Activated B cell treated with CpG ODN at 0.5 μM for 24 hours (primary cell): Measurements from ENCODE around the gene SRPRB. TPM values are rescaled to one million over a fixed set of nuclear protein-coding genes. Genes with fewer than 3 reads are reported as not detected.

ENCODE experiments used
- ATAC-seq: fragments of 200-7000 bp; cut with Tn5 transposase; one replicate; pipeline ENCODE4 v1.10.0; 2021; ENCODE audit warnings: low read depth, mild to moderate bottlenecking, moderate library complexity
- CTCF ChIA-PET: fragments of 350-600 bp; sonication (Branson Sonifier 250); formaldehyde crosslinking; loops from one replicate; lab custom pipeline; 2021; ENCODE audit warnings: antibody characterized with exemption; lab: Charles Lee
- POLR2A ChIA-PET: fragments of 350-600 bp; sonication (Branson Sonifier 250); formaldehyde crosslinking; loops from one replicate; lab custom pipeline; 2021; ENCODE audit warnings: antibody characterized with exemption; lab: Charles Lee
- DNase-seq: peaks from one replicate; pipeline ENCODE4 v3.0.0; 2022
- H3K27ac Mint-ChIP-seq: one replicate; pipeline ENCODE4 v1.8.0; 2020; ENCODE audit warnings: mixed read lengths
- H3K27me3 Mint-ChIP-seq: one replicate; pipeline ENCODE4 v1.8.0; 2021; ENCODE audit warnings: mixed read lengths
- H3K36me3 Mint-ChIP-seq: one replicate; pipeline ENCODE4 v1.8.0; 2021; ENCODE audit warnings: low read depth, mixed read lengths
- H3K4me1 Mint-ChIP-seq: one replicate; pipeline ENCODE4 v1.8.0; 2021; ENCODE audit warnings: mixed read lengths
- H3K4me3 Mint-ChIP-seq: one replicate; pipeline ENCODE4 v1.8.0; 2020; ENCODE audit warnings: mild to moderate bottlenecking, mixed read lengths
- H3K9me3 Mint-ChIP-seq: one replicate; pipeline ENCODE4 v1.8.0; 2020; ENCODE audit warnings: mixed read lengths
- intact Hi-C: fragments of 100-400 bp; cut with micrococcal nuclease; formaldehyde crosslinking; loops from one replicate; pipeline ENCODE4 v1.15.1; 2024
- total RNA-seq: library from RNA; stranded (reverse); gene quantifications from 2 replicates; pipeline ENCODE4 v1.2.3, GENCODE V29; 2022
- TF ChIP-seq, protein P1 (sequence below): fragments of 200-600 bp; IDR thresholded peaks from one replicate; pipeline ENCODE4 v1.8.0; 2022; ENCODE audit warnings: antibody characterized with exemption, mild to moderate bottlenecking

The SRPRB gene
- total RNA-seq, 1 donor from 2014 or later: 36.5 TPM

DNA sequence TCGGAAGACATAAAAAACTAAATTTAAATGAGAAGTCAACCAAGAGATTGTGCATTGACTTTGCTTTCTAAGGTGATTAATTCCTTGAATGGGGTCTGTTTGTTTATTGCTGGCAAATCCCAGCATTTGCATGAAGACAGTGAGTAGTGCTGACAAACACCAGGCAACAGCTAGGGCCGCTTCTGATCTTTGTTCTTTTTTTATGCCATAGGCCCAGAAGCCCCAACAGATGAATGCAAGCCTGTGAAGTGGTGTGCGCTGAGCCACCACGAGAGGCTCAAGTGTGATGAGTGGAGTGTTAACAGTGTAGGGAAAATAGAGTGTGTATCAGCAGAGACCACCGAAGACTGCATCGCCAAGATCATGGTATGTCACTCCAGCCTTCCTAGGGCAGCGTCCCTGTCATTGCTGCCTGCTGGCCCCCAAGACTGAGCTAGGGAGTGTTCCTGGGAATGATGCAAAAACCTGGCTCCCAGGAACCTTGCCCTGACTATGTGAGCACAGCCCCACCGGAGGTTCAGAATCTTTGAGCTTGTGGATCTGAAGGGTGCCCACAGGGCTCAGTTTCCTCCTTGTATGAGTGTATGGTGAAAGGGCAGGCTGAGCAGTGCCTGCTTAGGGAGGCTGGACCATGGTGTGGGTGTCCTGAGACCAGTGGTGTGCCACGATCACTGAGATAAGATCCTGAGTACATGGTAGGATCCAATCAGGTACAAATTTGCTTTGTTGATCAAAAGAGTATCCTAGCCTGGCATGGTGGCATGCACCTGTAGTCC is 46.5 kb upstream of the SRPRB start:
- H3K27ac Mint-ChIP-seq: no peak overlapping the region
- H3K36me3 Mint-ChIP-seq: no peaks in the 10 kb centered on the region
- intact Hi-C loops: no loop called here
- no peak overlapping the region for H3K4me3 Mint-ChIP-seq
- H3K9me3 Mint-ChIP-seq: no peaks in the 10 kb centered on the region
- CTCF ChIA-PET: no interaction called here
- TF ChIP-seq, protein P1, sequence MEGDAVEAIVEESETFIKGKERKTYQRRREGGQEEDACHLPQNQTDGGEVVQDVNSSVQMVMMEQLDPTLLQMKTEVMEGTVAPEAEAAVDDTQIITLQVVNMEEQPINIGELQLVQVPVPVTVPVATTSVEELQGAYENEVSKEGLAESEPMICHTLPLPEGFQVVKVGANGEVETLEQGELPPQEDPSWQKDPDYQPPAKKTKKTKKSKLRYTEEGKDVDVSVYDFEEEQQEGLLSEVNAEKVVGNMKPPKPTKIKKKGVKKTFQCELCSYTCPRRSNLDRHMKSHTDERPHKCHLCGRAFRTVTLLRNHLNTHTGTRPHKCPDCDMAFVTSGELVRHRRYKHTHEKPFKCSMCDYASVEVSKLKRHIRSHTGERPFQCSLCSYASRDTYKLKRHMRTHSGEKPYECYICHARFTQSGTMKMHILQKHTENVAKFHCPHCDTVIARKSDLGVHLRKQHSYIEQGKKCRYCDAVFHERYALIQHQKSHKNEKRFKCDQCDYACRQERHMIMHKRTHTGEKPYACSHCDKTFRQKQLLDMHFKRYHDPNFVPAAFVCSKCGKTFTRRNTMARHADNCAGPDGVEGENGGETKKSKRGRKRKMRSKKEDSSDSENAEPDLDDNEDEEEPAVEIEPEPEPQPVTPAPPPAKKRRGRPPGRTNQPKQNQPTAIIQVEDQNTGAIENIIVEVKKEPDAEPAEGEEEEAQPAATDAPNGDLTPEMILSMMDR: no peak
- H3K4me1 Mint-ChIP-seq: no peaks in the 10 kb centered on the region
- POLR2A ChIA-PET: no interaction called here
- H3K27me3 Mint-ChIP-seq: peaks cover 9% of the 10 kb centered on the region
- no peak for DNase-seq
- ATAC-seq: no peak

DNA sequence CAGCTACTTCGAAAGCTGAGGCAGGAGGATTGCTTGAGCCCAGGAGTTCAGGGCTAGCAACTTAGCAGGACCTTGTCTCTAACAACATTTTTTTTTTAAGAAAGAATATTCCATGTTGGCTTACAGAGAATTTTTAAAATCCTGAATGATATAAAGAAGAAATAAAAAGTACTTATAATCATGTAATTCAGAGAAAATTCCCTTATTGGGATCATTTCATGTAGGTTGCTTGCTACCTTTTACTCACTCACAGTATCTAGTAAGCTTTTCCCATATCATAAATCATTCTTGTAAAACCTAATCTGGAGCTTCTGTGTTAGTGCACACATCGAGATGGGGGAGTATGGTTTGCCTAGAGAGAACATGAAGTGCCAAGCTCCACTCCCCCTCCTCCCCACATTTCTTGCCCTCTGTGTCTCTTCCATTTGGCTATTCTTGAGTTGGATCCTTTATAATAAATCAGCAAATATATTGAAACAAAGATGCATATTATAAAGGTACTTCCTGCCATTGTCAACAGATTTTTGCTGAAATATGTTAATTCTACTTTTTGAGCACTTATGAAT is 45.8 kb upstream of the SRPRB start:
- ChIA-PET CTCF (no interaction called here), POLR2A (no interaction called here)
- DNase-seq: no peak
- Mint-ChIP-seq H3K27ac (no peak overlapping the region), H3K36me3 (no peaks in the 10 kb centered on the region), H3K27me3 (peaks cover 9% of the 10 kb centered on the region), H3K4me3 (no peak overlapping the region), H3K4me1 (no peaks in the 10 kb centered on the region), H3K9me3 (no peaks in the 10 kb centered on the region)
- TF ChIP-seq, protein P1: no peak
- intact Hi-C loops: no loop called here
- no peak for ATAC-seq

DNA sequence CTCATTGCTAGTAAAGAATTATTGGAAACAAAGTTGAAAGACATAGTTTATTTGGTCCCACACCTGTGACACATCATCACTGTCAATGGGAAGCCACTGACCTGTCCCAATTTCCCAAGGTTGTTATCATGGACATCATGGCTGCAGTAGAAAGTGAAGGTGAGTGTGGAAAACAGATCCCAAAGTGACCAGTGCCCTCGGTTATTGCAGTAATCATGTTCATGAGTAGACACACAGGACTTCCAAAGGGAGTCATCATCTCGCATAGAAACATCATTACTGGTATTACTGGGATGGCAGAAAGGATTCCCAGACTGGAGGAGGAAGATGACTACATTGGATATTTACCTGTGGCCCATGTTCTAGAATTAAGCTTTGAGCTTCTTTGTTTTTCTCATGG is 44.7 kb upstream of the SRPRB start:
- ChIA-PET POLR2A (no interaction called here), CTCF (interaction anchor here (0.6 kb wide), 1 partner anchor 58 kb away, joined by 3 read pairs; no protein-coding TSS in a partner anchor)
- DNase-seq (no peak), ATAC-seq (no peak)
- peaks cover 9% of the 10 kb centered on the region for H3K27me3 Mint-ChIP-seq
- H3K27ac Mint-ChIP-seq: no peak overlapping the region
- H3K4me3 Mint-ChIP-seq: no peak overlapping the region
- no peaks in the 10 kb centered on the region for H3K4me1 Mint-ChIP-seq
- H3K36me3 Mint-ChIP-seq: no peaks in the 10 kb centered on the region
- no peaks in the 10 kb centered on the region for H3K9me3 Mint-ChIP-seq
- intact Hi-C loops: no loop called here
- TF ChIP-seq, protein P1: no peak

DNA sequence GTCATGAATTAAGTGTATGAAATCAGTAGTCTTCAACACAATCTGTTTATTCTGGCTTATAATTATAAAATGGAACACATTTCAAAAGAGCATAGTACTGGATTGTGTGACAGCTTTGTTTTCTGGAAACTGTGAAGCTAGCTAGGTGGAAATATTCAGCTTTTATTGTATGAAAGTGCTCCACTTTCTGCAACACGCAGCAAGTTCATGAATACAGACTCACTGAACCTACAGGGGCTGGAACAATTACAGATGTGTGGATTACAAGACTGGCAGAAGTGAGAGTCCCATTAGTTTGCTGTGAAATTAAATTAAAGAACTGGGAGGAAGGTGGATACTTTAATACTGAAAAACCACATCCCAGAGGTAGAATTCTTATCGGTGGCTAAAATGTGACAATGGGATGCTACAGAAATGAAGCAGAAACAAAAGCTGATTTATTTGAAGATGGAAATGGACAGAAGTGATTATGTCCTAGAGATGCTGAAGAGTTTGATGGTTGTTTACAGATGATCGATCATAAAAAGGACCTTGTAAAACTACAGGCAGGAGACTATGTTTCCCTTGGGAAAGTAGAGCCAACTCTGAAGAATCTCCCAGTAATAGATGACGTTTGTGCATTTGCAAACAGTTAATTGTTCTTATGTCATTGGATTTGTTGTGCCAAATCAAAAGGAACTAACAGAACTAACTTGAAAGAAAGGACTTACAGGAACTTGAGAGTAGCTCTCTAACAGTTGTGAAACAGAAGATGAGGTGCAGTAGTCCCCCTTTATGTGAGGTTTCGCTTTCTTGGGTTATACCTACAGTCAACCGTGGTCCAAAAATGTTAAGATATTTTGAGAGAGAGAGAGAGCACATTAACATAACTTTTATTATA is 43.8 kb upstream of the SRPRB start:
- Mint-ChIP-seq H3K36me3 (no peaks in the 10 kb centered on the region), H3K4me3 (no peak overlapping the region), H3K27me3 (peaks cover 14% of the 10 kb centered on the region), H3K27ac (no peak overlapping the region), H3K9me3 (no peaks in the 10 kb centered on the region), H3K4me1 (no peaks in the 10 kb centered on the region)
- intact Hi-C loops: no loop called here
- no peak for DNase-seq
- CTCF ChIA-PET: interaction anchor here (0.6 kb wide), 1 partner anchor 59 kb away, joined by 3 read pairs; no protein-coding TSS in a partner anchor
- ATAC-seq: no peak
- TF ChIP-seq, protein P1: no peak
- POLR2A ChIA-PET: no interaction called here

DNA sequence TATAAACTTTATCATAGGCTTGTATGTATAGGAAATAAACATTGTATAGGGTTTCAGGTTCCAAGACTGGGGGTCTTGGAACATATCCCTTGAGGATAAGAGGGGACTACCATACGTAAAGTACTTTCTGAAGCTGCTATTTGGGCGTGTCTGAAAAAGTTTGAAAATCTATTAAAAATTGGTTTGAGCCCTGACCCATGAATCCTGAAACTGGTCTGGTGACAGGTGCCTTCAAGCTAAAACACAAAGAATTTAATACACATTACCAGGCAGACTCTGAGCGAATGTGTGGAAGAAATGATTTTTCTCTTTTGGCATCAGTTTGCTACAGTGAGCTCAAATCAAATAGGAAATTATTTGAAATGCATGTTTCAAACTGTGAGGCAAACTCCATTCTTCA is 43.1 kb upstream of the SRPRB start:
- H3K4me3 Mint-ChIP-seq: no peak overlapping the region
- H3K36me3 Mint-ChIP-seq: no peaks in the 10 kb centered on the region
- ATAC-seq: no peak
- TF ChIP-seq, protein P1: no peak
- H3K27ac Mint-ChIP-seq: no peak overlapping the region
- H3K27me3 Mint-ChIP-seq: peaks cover 14% of the 10 kb centered on the region
- POLR2A ChIA-PET: no interaction called here
- DNase-seq: no peak
- H3K9me3 Mint-ChIP-seq: no peaks in the 10 kb centered on the region
- CTCF ChIA-PET: no interaction called here
- H3K4me1 Mint-ChIP-seq: no peaks in the 10 kb centered on the region
- intact Hi-C loops: no loop called here
